ENCODE measurements around the gene FCN3.
A peak's percentile ranks its signal among the peaks of the same experiment; 100 is the strongest.
"Not testable (repeated sequence)": the region's sequence is repeated elsewhere in the genome, so short reads cannot be mapped to it uniquely, and the experiment has no call there.

FCN3 gene

DNA sequence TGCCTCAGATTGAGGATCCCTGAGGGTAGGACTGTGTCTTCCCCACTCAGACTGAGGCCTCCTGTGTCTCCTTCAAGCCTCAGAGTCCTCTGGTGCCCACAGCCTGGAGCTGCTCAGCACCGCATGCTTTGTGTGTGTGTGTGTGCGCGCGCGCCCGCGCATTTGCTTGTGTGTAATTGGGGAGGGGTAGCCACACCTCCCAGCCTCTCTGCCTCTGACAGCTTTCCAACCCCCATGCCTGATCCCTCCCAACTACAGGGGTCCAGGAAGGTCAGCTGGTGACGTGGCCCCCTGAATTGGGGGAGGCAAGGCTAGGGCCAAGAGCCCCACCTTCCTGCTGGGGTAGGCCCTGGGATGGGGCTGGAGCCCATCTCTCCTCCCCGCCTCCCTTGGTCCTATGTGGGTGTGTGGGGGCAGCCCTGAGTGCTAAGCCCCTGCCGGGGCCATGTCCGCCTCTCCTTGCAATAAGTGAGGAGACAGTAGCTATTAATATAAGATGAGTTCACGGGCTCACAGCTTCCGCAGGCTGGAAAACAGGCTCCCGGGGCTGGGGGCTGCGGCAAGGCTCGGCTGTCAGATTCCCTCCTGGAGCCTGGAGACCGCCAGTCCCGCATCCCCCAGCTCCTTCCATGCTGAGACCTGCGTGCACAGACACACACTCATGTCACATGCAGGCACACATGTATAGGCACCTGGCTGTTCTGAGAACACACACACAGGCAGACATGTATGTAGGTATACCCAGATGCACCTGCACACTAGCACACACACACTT is 24.8 kb upstream of the FCN3 start:
- no peak for DNase-seq (ENCODE audit: low spot score)

DNA sequence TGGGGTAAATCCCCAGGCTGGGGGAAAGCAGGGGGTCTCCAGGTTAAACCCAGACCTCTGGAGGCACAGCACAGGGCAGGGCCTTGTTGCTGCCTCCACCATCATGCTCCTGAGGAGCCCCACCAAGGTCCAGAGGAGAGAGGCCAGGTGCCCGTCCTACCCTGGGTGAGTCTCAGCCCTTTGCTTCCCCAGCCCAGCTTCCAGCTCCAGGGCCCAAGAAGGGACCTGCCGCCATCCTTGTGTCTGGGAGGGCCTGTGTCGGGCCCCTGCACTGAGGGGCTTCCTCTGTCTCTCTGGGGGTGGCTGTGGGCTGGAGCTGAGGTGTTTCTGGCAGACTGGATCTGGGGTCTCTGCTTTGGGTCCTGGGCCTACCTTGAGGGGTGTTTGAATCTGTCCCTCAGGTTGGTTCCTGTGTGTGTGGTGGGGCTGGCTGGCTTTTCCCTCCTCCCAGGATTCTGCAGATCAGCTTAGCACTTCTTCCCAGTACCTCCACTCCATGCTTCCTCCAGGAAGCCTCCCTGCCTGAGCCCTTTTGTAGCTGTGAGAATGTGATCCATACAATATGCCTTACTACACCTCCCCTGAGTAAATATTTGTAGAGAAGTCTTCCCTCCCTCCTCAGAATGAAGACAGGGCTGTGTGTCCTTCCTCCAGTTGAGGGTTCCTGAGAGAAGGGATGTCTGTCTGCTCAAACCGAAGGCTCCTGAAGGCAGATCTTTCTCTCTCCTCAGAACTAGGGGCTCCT is 24.0 kb upstream of the FCN3 start:
- DNase-seq (ENCODE audit: low spot score), result no peak

GRCh38 chr1:27397749-27398148 is 23.1 kb upstream of the FCN3 start:
- DNase-seq (ENCODE audit: low spot score), result no peak

DNA sequence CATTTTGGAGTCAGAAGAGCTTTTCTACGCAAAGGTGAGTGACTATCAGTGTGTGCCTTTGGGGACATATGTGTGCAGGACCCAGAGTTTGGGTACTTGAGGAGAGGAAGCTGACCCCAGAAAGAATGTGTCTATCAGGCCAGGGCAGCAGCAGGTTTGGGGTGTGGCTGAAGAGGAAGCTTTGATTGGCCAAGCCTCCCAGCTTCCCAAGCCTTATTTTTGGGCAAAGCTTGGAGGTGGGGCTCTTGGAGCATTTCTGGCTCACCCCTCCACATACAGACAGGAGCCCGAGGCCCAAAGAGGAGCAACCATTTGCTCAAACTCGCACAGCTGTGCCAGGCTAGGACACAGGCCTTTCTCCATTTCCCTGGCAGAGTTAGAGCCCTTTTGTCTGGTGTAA is 22.5 kb upstream of the FCN3 start:
- no peak for DNase-seq (ENCODE audit: low spot score)

DNA sequence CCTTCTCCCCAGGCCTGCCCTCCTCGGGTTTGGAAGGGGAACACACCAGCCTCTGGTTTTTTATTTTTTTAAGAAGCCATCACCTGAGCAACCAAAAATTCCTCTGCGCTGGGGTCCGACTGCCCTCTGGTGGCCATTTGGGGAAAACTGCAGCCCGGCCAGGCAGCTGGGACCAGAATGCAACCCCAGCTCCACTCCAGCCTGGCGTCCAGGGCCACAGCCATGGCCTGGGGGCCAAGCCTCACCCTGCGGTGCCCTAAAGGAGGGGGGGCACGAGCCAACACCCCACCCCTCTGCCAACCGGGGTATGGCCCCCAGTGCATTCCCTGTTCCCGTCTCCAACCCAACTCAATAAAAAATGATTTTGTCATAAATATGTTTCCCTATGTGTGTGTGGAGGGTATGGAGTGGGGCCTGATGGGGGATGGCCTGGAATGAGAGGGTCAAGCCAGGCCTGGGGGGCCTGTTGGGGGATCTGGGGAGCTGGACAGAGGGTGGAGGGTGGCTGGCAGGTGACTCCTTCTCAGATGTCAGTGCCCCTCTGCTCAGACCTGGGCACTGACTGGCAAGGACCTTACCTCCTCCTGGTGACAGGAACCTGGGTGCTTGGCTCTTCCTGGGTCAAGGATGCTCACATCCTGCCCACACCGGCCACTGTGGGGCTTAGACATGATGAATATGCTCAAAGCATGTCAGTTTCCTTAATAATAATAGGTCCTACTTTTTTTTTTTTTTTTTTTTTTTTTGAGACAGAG is 21.0 kb upstream of the FCN3 start:
- peak; percentile 89 for DNase-seq (ENCODE audit: low spot score)

DNA sequence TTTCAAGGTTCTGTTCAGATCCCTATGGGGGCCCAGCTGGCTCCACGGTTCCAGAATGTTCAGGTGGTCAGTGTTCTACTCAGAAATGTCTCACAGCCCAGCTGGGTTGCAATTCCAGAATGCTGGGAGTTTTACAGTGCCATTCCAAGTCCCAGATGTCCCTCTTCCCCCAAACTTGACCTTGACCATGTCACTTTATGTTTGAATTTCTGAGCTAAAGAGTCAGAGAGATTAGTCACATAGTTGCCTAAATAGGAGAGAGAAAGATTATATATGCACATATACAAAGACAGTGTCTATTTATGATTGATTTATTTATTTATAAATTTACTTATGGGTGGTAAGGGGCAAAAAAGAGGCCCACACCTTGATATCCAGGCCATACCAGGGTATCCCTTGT is 20.3 kb upstream of the FCN3 start:
- DNase-seq (ENCODE audit: low spot score), result no peak

DNA sequence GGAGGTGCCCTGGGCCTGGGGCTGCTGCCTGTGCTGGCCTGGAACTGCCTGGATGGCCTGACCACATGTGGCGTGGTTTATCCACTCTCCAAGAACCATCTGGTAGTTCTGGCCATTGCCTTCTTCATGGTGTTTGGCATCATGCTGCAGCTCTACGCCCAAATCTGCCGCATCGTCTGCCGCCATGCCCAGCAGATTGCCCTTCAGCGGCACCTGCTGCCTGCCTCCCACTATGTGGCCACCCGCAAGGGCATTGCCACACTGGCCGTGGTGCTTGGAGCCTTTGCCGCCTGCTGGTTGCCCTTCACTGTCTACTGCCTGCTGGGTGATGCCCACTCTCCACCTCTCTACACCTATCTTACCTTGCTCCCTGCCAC is 19.6 kb upstream of the FCN3 start:
- DNase-seq (ENCODE audit: low spot score), result no peak

GRCh38 chr1:27393641-27394281 is 19.1 kb upstream of the FCN3 start:
- no peak for DNase-seq (ENCODE audit: low spot score)

DNA sequence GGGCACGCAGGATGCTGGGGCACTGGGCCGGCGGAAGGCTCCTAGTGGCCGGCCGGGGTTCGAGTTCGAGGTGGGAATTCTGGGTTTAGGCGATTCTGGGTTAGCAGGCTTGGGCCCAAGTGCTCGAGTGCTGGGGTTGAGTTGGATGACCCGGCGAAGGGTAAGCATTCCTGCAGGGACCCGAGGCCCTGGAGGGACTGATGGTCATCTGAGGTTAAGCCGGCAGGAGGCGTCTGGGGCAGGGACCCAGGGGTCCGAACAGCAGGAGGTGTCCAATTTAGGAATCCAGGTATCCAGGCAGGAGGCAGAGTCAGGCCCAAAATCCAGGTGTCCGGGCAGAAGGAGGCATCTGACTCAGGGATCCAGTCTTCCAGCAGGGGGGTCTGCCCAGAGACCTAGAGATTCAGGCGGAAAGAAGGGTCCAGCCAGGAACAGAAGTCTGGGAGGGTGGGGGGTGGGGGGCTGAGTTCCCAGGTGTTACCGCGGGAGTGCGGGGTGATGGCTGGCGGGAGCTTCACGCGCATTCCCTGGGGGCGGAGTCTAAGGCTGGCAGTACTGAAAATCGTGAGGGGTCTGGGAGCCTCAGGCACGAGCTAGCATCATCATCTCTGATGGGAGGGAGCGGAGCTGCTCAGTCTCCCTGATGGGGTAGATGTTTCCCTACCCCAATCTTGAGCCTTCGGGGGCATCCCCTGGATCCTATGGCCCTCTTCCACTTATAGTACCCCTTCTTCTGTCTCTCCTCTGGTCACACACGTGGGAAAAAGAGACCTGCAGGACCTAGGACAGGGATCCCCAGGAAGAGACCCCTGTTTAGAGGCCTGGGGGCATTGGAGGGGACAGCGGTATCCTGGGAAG is 18.4 kb upstream of the FCN3 start:
- peak; percentile 57 for DNase-seq (ENCODE audit: low spot score)

- peak; percentile 94 for DNase-seq (ENCODE audit: low spot score)
These were observed 17.6 kb upstream of the FCN3 start, which contains the start of gene GPR3 for GRCh38 chr1:27392096-27392777. Gene GPR3, plus strand, starts transcription at chr1:27392622. Its CDS starts 1,177 bp downstream, at chr1:27393799.

GRCh38 chr1:27391511-27392095 is 17.0 kb upstream of the FCN3 start:
- DNase-seq (ENCODE audit: low spot score), result peak; percentile 67

- DNase-seq (ENCODE audit: low spot score), result peak; percentile 70
These were observed 13.8 kb upstream of the FCN3 start for GRCh38 chr1:27388337-27389005.

DNA sequence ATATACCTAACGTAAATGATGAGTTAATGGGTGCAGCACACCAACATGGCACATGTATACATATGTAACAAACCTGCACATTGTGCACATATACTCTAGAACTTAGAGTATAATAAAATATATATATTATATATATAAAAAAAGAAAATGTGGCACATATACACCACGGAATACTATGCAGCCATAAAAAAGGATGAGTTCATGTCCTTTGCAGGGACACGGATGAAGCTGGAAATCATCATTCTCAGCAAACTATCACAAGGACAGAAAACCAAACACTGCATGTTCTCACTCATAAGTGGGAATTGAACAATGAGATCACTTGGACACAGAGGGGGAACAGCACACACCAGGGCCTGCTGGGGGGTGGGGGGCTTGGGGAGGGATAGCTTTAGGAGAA is 10.2 kb upstream of the FCN3 start:
- not testable (repeated sequence) for DNase-seq (ENCODE audit: low spot score)

DNA sequence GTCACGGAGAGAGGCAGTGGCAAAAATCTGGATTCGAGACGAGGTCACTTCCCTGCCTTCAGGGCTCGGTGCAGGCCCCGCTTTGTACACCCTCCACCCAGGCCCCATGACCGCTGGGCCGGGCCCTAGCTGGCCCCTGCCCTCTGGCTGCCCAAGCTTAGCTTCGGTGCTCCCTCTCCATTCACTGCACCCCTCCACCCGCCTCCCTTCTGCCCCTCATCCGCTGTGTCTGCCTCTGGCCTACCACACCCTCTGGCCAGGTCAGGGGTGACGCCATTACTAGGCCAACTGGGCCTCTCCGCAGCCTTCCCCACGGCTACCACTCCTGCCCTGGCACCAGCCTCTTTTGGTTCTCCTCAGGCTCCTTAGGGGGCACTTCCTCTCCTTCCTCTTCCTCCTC is 9.0 kb upstream of the FCN3 start:
- no peak for DNase-seq (ENCODE audit: low spot score)

DNA sequence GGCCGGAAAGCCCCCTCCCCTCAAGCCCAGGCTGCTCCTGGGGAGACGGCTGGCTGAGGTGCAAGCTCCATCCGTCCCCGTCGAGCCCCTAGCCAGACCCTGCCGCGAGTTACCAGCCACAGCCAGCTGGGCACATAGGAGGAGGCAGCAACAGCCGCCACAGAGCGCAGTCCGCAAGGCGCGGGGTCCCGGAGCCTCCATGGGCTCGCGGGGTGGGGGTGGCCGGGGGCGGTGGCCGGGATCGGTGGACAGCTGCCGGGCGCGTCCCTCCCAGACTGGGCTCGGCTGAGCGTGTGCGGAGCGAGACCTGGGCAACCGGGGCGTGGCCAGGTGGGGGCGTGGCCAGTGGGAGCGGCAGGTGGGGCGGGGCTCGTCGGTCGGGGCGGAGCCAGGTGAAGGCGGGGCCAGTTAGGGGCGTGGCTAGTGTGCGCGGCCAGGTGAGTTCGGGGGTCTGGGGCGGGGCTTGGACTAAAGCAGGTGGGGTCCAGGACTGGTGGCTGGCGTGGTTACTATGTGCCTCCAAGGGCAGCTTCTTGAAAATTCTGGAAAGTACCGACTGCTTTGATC is 8.5 kb upstream of the FCN3 start, which contains the start of gene CD164L2:
TSS of gene CD164L2 (minus strand) at position 295 of the 567 bp plus-strand sequence. CDS start at position 201, 94 bp downstream.
- peak; percentile 85 for DNase-seq (ENCODE audit: low spot score)

DNA sequence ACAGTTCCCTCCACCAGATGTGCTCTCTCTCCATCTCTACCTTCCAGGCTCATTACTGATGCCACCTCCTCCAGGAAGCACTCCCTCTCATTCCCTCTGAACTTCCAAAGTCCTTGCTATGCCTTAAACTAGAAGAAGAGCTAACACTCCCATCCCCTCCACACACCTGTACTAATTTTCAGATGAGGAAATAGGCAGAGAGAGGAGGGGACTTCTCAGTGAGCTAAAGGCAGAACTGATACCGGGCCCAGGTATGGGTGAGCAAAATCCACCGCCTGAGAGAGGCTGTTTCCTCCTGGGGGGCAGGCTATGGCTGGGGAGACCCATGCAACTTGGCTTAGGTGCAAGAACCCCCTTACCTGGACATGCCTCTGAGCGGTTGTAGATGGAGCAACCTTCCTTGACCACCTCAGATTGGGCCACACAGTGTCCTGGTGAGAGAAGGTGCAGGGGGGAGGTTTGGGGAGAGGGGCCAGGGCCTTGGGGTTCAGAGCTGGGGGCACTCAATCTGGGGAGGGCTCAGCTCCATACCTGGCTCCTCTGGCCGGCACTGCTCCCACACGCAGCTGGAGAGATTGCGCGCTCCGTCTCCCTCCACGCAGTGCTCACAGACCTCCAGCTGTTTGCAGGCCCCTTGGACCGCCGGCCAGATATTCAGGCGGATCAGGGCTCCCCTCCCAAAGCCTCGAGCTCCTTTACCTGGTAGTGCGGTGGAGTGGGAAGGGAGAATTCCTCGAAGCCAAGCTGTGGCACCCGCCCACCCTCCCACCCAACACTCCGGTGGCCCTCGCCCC is 7.5 kb upstream of the FCN3 start:
- DNase-seq (ENCODE audit: low spot score), result no peak

GRCh38 chr1:27380766-27381733 is 6.4 kb upstream of the FCN3 start:
- DNase-seq (ENCODE audit: low spot score), result no peak

All from ecto neural progenitor cell (in vitro differentiated cells).